GM21390 (cell line): ENCODE measurements around the gene AKAP6.
"Not testable (repeated sequence)": the region's sequence is repeated elsewhere in the genome, so short reads cannot be mapped to it uniquely, and the experiment has no call there.

Experiments
- ATAC-seq: cut with Tn5 transposase; IDR thresholded peaks from one replicate; pipeline ENCODE4 v1.9.1; 2021; ENCODE audit not compliant: unreplicated experiment

AKAP6 gene

GRCh38 chr14:32731249-32731648 is 402.2 kb downstream of the AKAP6 start:
- no peak for ATAC-seq

GRCh38 chr14:32733015-32733414 is 403.9 kb downstream of the AKAP6 start:
- no peak for ATAC-seq

- no peak for ATAC-seq
Observed at GRCh38 chr14:32734261-32734660, 405.2 kb downstream of the AKAP6 start.

GRCh38 chr14:32737621-32738020 is 408.5 kb downstream of the AKAP6 start:
- no peak for ATAC-seq

GRCh38 chr14:32738206-32738871 is 409.2 kb downstream of the AKAP6 start:
- no peak for ATAC-seq

- ATAC-seq: no peak
Observed at GRCh38 chr14:32744811-32745445, 415.8 kb downstream of the AKAP6 start.

GRCh38 chr14:32754209-32754608 is 425.1 kb downstream of the AKAP6 start:
- ATAC-seq: no peak

GRCh38 chr14:32756173-32756572 is 427.1 kb downstream of the AKAP6 start:
- no peak for ATAC-seq

GRCh38 chr14:32756775-32757174 is 427.7 kb downstream of the AKAP6 start:
- ATAC-seq: no peak

- ATAC-seq: no peak
Observed at GRCh38 chr14:32757568-32757967, 428.5 kb downstream of the AKAP6 start.

GRCh38 chr14:32761381-32761968 is 432.4 kb downstream of the AKAP6 start:
- no peak for ATAC-seq

GRCh38 chr14:32762886-32763285 is 433.8 kb downstream of the AKAP6 start:
- ATAC-seq: no peak

- no peak for ATAC-seq
Observed at GRCh38 chr14:32763673-32764072, 434.6 kb downstream of the AKAP6 start.

- ATAC-seq: no peak
Observed at GRCh38 chr14:32764131-32764530, 435.0 kb downstream of the AKAP6 start.

- no peak for ATAC-seq
Observed at GRCh38 chr14:32770422-32770821, 441.3 kb downstream of the AKAP6 start.

GRCh38 chr14:32774214-32774613 is 445.1 kb downstream of the AKAP6 start:
- ATAC-seq: no peak

- no peak for ATAC-seq
Observed at GRCh38 chr14:32779840-32780239, 450.7 kb downstream of the AKAP6 start.

- ATAC-seq: no peak
Observed at GRCh38 chr14:32784405-32784804, 455.3 kb downstream of the AKAP6 start.

GRCh38 chr14:32785585-32785984 is 456.5 kb downstream of the AKAP6 start:
- ATAC-seq: no peak

- ATAC-seq: no peak
Observed at GRCh38 chr14:32786886-32787285, 457.8 kb downstream of the AKAP6 start.

GRCh38 chr14:32793033-32793432 is 463.9 kb downstream of the AKAP6 start:
- not testable (repeated sequence) for ATAC-seq

- no peak for ATAC-seq
Observed at GRCh38 chr14:32800320-32800719, 471.2 kb downstream of the AKAP6 start.
